ENCODE data around the gene MITF.

The MITF gene, protein sequence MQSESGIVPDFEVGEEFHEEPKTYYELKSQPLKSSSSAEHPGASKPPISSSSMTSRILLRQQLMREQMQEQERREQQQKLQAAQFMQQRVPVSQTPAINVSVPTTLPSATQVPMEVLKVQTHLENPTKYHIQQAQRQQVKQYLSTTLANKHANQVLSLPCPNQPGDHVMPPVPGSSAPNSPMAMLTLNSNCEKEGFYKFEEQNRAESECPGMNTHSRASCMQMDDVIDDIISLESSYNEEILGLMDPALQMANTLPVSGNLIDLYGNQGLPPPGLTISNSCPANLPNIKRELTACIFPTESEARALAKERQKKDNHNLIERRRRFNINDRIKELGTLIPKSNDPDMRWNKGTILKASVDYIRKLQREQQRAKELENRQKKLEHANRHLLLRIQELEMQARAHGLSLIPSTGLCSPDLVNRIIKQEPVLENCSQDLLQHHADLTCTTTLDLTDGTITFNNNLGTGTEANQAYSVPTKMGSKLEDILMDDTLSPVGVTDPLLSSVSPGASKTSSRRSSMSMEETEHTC

DNA sequence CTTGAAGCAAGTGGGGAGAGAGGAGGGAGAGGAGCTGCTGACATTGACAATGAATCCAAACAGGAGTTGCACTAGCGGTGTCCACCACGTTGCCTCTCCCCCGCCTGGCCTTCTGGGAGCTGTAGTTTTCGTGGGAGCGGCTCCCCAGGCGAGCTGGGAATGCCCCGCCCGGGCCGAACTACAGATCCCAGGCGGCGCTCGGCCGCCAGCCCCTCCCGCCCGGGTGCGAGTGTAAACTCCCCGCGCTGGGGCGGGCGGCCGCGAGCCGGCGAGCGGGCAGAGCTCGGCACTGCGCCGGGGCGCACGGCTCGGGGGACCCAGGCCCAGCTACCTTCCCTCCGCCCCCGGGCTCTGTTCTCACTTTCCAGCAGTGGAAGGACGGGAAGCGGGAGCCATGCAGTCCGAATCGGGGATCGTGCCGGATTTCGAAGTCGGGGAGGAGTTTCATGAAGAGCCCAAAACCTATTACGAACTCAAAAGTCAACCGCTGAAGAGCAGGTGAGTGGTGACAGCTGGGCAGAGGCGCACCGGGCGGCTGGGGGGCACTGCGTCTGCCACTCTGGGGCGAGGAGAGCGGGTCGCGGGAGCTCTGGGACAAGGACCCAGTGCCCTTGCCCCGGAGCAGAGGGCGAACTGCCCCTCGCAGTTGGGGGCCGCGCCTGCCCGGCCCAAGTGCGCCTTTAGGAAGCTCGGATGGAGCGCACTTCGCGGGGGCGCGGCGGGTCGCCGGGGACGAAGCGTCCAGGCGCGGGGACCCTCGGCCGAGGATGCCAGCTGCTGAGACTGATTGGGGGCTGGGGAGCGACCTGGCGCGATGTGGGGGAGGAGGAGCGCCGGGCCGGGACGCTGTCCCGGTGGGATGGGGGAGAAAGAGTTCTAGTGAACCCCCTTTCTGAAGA lies at the start of gene MITF:
MITF (plus strand) TSS at position 261 of the 899 bp plus-strand sequence; CDS start at position 395, 134 bp downstream.
- no peak for DNase-seq

DNA sequence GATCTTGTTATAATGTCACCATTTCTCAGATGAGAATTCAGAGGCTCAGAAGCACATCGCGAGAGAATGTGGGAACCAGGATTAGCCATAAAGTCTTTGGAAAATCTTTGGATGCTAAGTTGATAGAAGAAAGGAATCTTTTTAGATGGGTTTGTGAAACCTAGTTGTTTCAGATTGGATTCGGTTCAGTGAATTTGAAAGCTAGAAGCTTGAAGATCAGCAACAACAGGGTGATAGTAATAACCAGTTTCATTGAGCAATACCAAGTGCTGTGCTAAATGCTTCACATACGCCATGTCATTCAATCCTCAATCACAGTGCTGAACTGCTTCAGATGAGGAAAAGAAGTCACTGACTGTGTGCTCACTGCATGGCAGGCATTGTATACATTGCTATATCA lies 47.4 kb upstream of the MITF start:
- no peak for DNase-seq

DNA sequence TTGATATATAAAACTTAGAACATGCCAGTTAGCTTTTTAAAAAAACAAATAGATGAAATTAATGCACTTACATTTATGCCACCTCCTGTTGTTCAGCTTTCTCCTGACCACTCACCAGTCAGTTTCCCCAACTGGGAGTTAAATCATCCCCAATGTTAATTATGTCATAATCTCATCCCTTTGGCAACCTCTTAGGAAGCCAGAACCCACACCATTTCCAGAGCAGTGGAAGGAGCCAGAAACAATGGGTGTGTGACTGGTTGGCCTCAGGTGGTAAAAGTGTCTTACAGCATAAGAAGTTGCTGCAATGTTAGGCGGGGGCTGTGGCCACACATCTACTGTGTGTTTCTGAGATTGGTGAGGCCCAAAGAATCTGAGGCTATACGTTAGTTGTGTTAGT lies 46.5 kb upstream of the MITF start:
- DNase-seq: no peak

DNA sequence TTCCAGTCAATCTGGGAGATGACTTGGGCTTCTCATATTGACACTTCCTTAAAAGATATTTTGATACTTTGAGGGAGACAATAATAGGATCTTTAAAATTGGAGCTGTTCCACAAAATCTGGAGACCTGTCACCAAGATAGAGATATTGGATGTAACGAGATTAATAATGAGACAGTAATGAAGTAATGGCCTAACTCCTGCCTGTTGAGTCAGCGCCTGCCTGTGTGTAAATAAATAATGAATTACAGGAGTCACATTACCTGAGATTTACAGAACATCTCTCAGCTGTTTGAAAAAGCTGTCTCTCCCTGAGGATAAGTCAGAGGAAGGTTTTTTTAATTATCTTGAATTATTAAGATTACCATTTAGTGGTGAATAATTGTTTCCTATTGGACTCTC lies 43.8 kb upstream of the MITF start:
- DNase-seq: no peak

DNA sequence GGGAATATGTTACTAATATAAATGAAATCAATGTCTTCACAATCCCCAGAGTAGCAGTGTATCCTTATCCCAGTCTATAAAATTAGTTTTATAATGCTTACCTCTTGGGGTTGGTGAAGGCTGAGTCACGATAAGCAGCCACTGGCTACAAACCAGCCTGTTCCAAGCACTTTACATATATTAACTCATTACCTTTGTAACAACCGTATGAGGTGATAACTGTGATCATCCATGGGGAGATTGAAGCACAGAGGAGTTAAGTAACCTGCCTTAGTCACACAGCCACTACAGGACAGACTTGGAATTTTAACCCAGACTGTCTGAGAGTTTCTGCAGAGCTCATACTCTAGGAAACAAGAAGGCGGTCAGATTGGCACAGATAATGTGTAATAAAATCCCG lies 43.3 kb upstream of the MITF start:
- no peak for DNase-seq

DNA sequence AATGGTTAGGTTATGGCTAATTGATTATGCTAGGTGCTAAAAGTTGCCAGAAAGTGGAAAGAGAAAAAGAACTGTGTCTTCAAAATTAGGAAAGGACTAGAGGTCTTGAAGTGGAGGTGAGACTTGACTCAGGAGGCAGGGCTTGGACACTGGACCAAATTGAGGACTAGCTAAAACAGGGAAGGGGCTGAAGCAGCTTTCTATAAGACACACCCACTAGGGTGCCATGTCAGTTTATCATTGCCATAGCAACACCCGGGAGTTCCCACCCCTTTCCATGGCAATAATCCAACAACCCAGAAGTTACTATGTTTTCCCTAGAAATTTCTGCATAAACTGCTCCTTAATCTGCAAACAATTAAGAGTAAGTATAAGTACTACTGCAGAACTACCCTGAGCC lies 42.9 kb upstream of the MITF start:
- no peak for DNase-seq

DNA sequence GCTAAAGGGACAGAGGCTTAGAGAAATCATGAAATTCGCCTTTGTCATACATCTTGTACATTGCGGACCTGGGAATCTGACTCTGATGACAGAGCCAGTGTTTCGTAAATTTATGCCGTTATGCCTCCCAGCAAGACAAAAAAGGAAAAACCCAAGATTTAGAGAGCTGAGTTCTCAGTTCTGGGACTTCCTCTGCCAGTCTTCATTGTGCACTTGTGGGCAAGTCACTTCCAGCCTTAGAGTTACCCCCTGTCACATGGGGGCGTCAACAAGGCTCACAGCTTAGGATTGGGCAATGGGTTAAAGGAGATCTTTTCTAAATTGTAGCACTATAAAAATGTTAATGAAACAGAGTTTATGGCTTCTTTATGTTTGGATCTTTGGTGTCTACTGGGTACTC lies 41.9 kb upstream of the MITF start:
- DNase-seq: no peak

DNA sequence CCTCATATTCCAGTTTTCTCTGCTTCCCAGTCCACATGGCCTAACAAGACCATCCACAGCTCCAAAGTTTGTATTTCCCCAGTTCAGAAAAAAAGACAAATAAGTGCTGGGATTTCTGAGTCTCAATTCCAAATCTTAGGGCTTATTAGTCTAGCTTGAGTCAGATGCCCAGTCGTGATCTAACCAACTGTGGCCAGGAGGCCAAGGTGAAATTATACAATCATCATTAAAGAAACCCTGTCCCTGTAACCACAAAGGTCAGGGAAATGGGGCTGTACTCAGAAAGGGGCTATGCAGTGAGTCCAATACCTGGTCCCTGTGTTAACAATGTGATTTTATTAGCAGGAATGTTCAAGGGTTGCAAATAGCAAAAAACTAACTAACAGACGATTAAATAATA lies 40.5 kb upstream of the MITF start:
- DNase-seq: no peak

DNA sequence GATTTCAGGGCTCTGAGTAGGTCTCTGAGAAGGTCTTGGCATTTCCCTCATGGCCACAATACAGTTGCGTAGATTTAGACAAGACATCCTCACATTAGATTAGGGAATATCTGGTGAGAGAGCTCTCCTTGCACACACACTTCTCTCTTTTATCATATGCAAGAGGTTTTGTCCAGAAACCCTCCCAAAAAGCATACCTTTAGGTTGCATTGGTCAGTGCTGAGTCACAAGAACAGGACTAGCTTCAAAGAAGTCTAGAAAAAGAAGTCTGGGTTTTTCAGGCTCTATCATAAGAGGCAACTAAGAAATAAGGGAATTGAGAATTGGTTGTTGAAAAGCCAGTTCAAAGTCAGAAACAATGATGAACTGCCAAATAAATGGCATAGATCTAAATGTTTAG lies 40.1 kb upstream of the MITF start:
- DNase-seq: no peak

DNA sequence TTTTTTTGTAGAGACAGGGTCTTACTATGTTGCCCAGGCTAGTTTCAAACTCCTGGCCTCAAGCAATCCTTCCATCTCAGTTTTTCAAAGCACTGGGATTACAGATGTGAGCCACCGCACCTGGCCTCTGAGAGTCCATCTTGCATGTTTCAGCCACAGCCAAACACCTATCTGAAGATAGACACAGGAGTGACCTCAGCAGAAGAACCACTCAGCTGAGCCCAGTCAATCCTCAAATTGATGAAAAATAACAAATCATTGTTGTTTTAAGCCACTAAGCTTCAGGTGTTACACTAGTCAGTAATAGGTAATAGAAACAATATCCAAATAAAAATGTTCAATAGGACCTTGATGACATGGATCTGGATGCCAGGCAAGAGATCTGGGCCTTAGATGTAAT lies 38.3 kb upstream of the MITF start:
- no peak for DNase-seq

DNA sequence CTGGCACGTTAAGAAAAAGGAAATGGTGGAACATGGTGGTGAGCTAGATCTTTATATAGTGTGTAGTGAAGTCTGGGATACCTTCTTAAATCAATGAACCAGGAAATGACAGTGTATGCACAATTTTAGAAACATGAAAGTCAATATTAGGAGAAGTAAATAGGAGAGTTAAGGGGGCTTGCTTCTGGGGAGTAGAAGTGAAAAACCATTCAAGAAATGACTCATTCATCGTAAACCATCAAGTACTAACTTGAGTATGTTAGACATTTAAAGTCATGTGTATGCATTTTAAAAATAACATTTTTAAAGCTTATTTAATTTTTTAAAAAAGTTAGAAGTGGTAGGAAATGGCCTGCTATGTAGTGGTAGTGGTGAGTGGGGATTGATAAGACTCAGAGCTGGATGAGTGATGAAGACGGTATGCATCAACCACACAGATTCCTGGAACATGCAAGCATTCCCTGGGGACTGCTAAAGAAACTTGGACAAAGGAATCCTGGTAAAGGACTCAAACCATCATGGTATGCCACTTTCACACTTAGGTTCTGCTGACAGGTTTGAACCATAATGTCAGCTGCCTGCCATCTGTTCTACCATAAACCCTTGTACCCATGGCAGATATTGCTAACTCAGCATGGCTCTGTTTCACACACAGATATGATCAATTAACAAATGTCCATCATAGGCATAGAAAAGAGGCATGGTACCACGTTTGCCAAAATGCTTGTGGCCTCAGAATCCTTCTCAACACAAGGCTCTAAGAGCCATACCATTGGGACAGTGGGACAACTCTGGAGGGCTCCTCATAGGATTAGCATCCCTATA lies 28.9 kb upstream of the MITF start:
- no peak for DNase-seq

DNA sequence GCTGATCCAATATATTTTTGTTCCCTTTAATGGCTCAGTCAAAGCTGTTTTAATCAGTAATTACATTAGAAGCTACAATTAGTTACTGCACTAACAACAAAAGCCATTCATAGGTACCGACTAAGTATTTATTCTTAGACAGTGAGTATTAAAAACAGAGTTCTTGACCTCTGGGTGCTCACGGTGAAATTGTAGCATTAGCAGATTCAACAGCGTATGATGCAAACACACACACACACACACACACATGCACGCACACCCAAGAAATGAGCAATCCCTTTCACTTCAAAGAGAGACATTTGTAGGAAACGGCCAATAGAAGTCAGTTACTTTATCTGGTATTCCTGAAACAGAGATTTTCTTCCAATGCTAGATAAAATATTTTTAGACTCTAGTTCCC lies 27.0 kb upstream of the MITF start:
- no peak for DNase-seq

DNA sequence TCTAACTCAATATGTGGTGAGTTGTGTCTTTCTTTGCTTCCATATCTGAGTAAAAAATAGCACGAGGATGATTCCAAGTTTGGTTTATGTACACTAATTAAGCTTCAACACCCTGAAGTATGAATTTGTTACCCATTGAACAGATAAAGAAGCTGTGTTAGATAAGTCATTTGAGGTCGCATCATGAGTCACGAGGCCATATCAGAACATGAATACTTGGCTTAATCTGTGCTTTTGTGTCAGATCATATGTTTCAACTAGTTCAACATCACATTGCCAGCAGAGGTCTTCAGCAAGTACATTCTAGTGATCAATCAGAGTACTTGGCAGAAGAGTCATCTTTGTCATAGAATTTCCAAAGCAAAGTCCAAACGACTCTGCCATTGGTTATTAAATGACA lies 26.3 kb upstream of the MITF start:
- no peak for DNase-seq

DNA sequence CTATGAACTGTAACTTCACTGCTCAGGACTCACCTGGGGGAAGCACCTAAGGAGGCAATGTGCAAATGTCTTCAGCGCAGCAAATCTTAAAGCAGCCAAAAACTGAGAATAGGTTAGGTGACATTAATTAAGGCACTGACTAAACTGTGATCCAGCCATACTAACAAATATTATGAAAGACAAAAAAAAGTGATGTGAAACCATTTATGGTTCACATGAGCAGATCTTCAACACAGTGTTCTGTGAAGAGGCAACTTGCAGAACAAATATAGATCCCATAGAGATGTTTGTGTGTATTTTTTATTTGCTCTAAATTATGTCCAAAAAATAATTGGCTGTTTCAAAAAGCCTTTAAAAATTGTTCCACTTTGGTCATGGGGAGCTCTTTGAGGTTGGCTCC lies 24.1 kb upstream of the MITF start:
- DNase-seq: no peak

DNA sequence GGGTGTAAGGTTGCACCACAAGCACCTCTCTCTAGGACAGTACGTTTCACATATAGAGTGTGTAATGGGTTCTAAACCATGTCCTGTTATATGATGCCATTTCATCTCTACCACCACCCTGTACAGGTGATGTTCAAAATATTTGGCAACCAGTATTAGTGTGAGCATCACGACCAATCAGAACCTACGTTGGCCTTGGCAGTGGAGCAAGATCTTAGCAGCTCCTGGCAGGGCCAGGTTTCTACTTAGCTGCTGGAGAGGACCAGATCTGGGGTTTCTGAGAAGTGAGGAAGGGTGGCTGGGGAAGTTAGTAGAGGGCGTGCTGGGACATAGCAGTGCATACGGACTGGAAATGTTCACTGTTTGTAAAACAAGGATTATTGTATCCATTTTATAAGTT lies 23.1 kb upstream of the MITF start:
- DNase-seq: no peak

DNA sequence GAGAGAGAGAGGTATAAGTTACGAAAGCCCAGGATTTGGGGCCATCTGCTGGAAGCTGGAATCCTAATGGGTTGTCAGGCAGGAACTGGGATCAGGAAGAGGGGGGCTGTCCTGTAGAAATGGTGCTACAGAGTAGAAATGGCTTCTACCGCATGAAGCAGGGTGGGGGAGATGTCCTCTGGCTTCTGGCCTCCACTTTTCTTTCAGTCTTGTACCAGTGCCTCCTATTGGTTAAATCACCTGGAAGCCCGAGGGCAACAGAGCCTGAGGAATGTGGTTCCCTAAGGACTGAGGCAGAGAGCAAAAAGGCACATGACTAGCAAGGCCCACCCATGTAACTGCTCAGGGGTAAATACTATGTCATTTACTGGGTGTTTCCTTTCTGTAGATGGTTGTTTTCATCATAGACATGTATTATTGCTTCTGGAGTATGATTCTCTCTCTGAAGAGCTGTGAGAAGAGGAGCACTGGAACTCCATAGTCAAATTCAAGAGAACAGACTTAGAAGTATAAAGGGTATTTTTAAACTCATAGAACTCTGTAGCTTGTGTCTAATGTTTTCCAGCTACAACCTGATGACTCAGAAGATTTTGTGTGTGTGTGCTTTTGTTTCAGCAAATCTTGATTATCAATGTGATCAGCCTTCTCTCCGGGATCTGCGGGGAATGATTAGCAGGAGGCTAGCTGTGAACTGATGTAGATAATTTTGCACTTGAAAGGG lies 20.2 kb upstream of the MITF start:
- DNase-seq: no peak

DNA sequence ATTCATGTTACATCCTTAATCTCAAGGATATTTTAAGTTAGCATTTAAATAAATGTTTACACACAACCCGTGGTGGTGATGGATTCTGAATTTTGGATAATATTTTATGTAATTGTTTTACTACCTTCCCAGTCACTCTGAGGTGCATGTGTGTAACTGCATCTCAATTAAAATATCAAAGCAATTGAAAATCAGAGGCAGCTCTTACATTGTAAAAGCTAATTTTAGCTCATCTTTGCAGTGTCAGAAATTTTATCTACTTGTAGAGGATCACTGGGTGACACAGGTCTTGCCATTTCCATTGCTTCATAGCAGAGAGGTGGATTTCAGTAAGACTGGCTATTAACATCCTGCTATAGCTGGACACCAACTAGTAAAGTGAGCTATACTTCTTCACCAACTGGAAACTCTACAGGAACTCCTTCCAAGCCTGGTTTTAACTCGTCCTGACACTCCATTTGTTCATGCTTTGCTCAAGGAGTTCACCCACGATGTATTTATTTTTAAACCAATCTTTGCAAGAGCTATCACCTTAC lies 19.6 kb upstream of the MITF start:
- DNase-seq: no peak

DNA sequence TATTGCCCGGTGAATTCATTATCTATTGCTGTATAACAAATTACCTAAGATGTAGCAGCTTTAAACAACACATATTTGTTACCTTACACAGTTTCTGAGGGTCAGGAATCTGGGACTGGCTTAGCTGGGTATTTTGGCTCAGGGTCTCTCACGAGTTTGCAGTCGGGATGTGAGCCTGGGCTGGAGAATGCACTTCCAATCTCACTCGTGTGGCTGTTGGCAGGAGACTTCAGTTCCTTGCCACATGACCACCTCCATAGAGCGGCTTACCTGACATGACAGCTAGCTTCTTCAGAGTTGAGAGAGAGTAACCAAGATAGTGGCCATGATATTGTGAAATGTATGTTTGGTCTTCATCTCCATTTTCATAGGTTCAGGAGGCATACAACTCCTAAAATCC lies 18.4 kb upstream of the MITF start:
- no peak for DNase-seq

DNA sequence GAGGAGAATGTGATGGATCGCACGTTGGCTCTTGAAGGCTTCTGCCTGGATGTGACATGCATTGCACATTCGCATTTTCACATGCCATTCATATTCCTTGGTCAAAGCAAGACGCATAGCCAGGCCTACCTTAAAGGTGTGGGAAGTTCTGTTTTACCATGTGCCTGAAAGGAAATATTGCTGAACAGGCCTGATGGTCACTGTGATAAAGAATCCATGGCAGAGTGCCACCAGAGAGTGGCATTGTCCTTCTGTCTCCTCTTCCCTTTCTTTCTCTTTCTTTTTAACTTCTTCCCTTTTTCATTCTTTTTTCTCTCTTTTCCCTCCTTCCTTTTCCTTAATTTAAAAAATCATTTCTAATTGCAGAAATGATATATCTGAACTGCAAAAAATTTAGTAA lies 15.9 kb upstream of the MITF start:
- no peak for DNase-seq

DNA sequence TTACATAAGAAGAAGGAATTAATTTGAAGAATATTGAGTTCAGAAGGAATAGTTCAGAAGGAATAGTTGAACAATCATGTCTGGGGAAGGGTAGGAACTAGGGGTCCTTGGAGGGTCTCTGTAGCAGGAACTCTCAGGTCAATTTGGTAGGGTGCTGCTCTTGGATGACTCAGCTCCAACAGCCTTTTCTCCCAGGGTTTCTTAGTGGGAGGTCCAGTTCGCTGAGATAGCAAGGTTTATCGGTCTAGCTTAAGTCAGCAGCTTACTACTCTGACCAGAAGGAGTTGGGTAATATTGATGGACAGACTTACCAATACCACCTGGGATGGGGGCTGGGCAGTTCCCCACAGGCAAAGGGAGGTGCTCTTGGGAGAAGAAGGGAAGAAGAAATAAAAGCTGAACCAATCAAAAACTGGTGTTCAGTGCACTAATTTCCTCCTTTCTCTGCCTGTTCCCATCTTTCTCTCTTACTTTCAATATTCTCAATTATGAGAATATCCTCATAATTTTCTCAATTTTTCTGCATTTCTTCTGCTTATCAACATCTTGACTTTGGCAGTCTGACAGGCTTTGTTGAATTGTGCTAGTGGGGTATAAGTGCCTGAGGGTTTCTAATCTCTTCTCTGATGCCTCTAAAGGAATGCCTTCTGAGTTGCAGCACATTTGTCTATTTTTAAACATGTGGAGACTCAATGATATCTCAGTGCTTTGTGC lies 14.4 kb upstream of the MITF start:
- DNase-seq: no peak

DNA sequence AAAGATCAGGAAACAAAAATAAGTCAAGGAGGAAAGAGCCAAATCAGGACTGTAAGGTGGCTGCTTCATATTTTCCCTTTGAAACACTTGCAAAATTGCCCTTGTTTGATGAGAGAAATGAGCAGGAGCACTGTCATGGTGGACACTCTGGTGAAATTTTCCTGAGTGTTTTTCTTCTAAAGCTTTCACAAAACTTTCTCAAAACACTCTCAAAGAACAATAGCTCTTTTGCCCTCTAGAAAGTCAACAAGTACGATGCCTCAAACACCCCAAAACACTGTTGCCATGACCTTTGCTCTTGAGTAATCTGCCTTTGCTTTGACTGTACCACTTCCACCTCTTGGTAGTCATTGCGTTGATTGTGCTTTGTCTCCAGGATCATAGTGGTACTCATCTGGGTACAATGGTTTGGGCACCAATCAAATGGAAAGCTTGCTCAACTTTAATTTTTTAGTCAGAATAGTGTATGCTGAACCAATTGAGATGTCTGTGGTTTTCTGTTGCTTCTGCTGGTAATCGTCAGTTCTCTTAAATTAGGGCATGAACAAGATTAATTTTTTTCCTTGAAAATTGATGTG lies 13.2 kb upstream of the MITF start:
- no peak for DNase-seq
